ENCODE measurements around the gene SLC10A6.

GRCh38 chr4:86831262-86832130 lies 17.7 kb downstream of the SLC10A6 start:
- no peak for TF ChIP-seq CTCF (IDR thresholded peaks at IDR 0.05)
- no peak for TF ChIP-seq POLR2A (IDR thresholded peaks at IDR 0.05)
- no peak for TF ChIP-seq POLR2AphosphoS5 (IDR thresholded peaks at IDR 0.05)
